ENCODE data around the gene INPPL1.

GRCh38 chr11:72287293-72287692 lies 62.7 kb downstream of the INPPL1 start:
- no peak for TF ChIP-seq CTCF (IDR thresholded peaks at IDR 0.05; ENCODE audit: extremely low read depth in 1 of 2, insufficient read depth in 1 of 2, low read depth in 1 of 2, low read length in 2 of 2)
- no peak for TF ChIP-seq POLR2A (IDR thresholded peaks at IDR 0.05; ENCODE audit: low read depth, low read length)
- no peak for TF ChIP-seq POLR2AphosphoS5 (IDR thresholded peaks at IDR 0.05; ENCODE audit: insufficient read depth, low read depth, low read length)
- TF ChIP-seq EZH2 (IDR thresholded peaks at IDR 0.05; ENCODE audit: borderline replicate concordance, low read depth, low read length, severe bottlenecking): no peak
- TF ChIP-seq MAX (IDR thresholded peaks at IDR 0.05; ENCODE audit: insufficient read depth, insufficient read length): no peak
- TF ChIP-seq JUN (IDR thresholded peaks at IDR 0.05; ENCODE audit: borderline replicate concordance, insufficient read depth, insufficient read length, low read depth): no peak

Measured in endothelial cell of umbilical vein (primary cell).